NT2/D1 (cell line): ENCODE results near the gene RBM8A.

Experiments
- YY1 ChIP-seq: IDR thresholded peaks from 2 replicates; pipeline ENCODE4 v1.6.1; 2011; ENCODE audit not compliant: insufficient read length, insufficient read depth
- ZNF274 ChIP-seq: IDR thresholded peaks from 2 replicates; pipeline ENCODE4 v1.6.1; 2011; ENCODE audit warnings: mild to moderate bottlenecking, low read depth, low read length

DNA sequence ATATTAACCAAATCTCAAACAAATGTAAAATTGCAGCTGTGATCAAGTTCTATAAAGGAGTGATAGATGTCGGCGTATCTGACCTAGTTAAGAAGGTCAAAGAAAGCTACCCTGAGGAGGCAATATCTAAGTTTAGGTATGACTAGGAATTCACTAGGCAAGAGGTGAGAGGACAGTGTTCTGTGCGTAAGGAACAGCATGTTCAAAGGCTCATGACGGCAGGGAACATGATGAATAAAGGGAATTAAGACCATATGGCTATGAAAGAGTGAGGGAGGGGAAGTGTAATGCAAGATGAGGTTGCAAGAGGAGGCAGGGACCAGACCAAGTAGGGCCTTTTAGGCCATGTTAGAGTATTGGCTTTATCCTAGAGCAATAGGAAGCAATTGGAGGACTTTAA lies 21.9 kb upstream of the RBM8A start:
- no peak for TF ChIP-seq YY1
- no peak for TF ChIP-seq ZNF274
